K562 (cell line): ENCODE measurements around the gene NDRG3. TPM values are rescaled to one million over a fixed set of nuclear protein-coding genes. Genes with fewer than 3 reads are reported as not detected.

Source experiments
- ATAC-seq: fragments of 200-7000 bp; cut with Tn5 transposase; 3 replicates; pipeline ENCODE4 v1.9.1; 2020; ENCODE audit warnings: moderate library complexity
- BruUV-seq: library from RNA; stranded (reverse); fragments of 400-500 nt; replicated peaks from 2 replicates; lab custom pipeline; 2021; lab: Mats Ljungman, UMichigan
- CTCF ChIA-PET: fragments of 300-600 bp; formaldehyde crosslinking; extraction: SDS; loops from one replicate; lab custom pipeline; 2021; ENCODE audit warnings: low intra/inter-chr PET ratio; lab: Yijun Ruan, JAX
- POLR2A ChIA-PET: fragments of 300-600, 350-650 bp; sonication (Branson Sonifier 250); formaldehyde crosslinking; extraction: SDS; loops from one replicate; lab custom pipeline; 2021; ENCODE audit warnings: antibody characterized with exemption, inconsistent platforms; lab: Yijun Ruan, JAX
- DNase-seq, 4 experiments: peaks; one replicate each; pipeline versions ENCODE4 v3.0.0 to v3.0.0-alpha.2; 2011 to 2018; ENCODE audit warnings: low spot score in 3 of 4, mixed read lengths in 3 of 4; ENCODE audit errors: extremely low read depth in 1 of 4
- FAIRE-seq: peaks from 2 replicates; lab custom pipeline; 2011; peaks lifted over from hg19 to GRCh38; lab: Jason Lieb, UNC
- H2AFZ ChIP-seq: 2 replicates; pipeline ENCODE4 v1.6.0; 2011; ENCODE audit warnings: low read depth, low read length, control low read depth, inconsistent platforms
- H3K27ac ChIP-seq: fragments of 200-600 bp; 3 replicates; pipeline ENCODE4 v1.8.0; 2011; ENCODE audit warnings: low read depth, mild to moderate bottlenecking, control low read depth, inconsistent platforms, low read length, moderate library complexity, mixed read lengths; ENCODE audit errors: extremely low read depth
- H3K27me3 ChIP-seq, 2 experiments: fragments of 300-600 bp in 1 of 2; 2 replicates in 1 of 2; 3 replicates in 1 of 2; pipeline versions ENCODE4 v1.6.0 to v1.8.0; 2011; ENCODE audit warnings: inconsistent platforms in 2 of 2, low read length in 2 of 2, mild to moderate bottlenecking in 1 of 2, mixed read lengths in 1 of 2, moderate library complexity in 1 of 2; ENCODE audit not compliant: control insufficient read depth in 2 of 2, insufficient read depth in 2 of 2
- H3K36me3 ChIP-seq: fragments of 300-600 bp; 3 replicates; pipeline ENCODE4 v1.8.0; 2011; ENCODE audit warnings: mild to moderate bottlenecking, low read length, inconsistent platforms; ENCODE audit not compliant: control insufficient read depth, insufficient read depth
- H3K4me1 ChIP-seq, 2 experiments: fragments of 200-600 bp in 1 of 2; replicated peaks in 1 of 2; 2 replicates in 1 of 2; 3 replicates in 1 of 2; pipeline versions ENCODE4 v1.5.1 to v1.8.0; 2011; ENCODE audit warnings: inconsistent platforms in 2 of 2, low read length in 2 of 2, mild to moderate bottlenecking in 1 of 2, mixed read lengths in 1 of 2, moderate library complexity in 1 of 2; ENCODE audit not compliant: control insufficient read depth in 2 of 2, insufficient read depth in 2 of 2
- H3K4me2 ChIP-seq: 2 replicates; pipeline ENCODE4 v1.6.1; 2011; ENCODE audit warnings: low read length, control low read depth, inconsistent platforms, mixed read lengths; ENCODE audit not compliant: insufficient read depth
- H3K4me3 ChIP-seq: fragments of 200-600 bp; sonication (generic), shearing (Covaris generic); 2 replicates; pipeline ENCODE4 v1.5.1; 2016; ENCODE audit warnings: control low read depth, inconsistent platforms
- H3K79me2 ChIP-seq: fragments of 200-600 bp; 3 replicates; pipeline ENCODE4 v1.8.0; 2011; ENCODE audit warnings: low read length, inconsistent platforms; ENCODE audit not compliant: control insufficient read depth, insufficient read depth
- H3K9ac ChIP-seq, 2 experiments: 2 replicates each; pipeline versions ENCODE4 v1.6.0 to v1.6.1; 2011; ENCODE audit warnings: low read depth in 2 of 2, low read length in 2 of 2, control low read depth in 1 of 2, inconsistent platforms in 1 of 2, mild to moderate bottlenecking in 1 of 2, mixed read lengths in 1 of 2; ENCODE audit not compliant: insufficient read depth in 1 of 2
- H3K9me1 ChIP-seq: one replicate; pipeline ENCODE4 v1.6.0; 2011; ENCODE audit warnings: inconsistent platforms, mild to moderate bottlenecking, low read length, moderate library complexity; ENCODE audit not compliant: control insufficient read depth, insufficient read depth
- H3K9me3 ChIP-seq: replicated peaks from 2 replicates; pipeline ENCODE4 v1.5.1; 2011; ENCODE audit warnings: low read depth, low read length, inconsistent platforms; ENCODE audit not compliant: control insufficient read depth, insufficient read depth
- H4K20me1 ChIP-seq: replicated peaks from 2 replicates; pipeline ENCODE4 v1.6.1; 2011; ENCODE audit warnings: low read length, inconsistent platforms, mixed read lengths; ENCODE audit not compliant: control insufficient read depth, insufficient read depth
- C11orf30 ChIP-seq: fragments of 450-650 bp; IDR thresholded peaks from 2 replicates; pipeline ENCODE4 v1.6.1; 2016; ENCODE audit warnings: low read depth, mild to moderate bottlenecking
- CBFA2T3 ChIP-seq: fragments of 450-650 bp; IDR thresholded peaks from 2 replicates; pipeline ENCODE4 v1.6.1; 2017
- CBFB ChIP-seq: sonication (generic); formaldehyde crosslinking; IDR thresholded peaks from 2 replicates; pipeline ENCODE4 v1.4.0; 2020; ENCODE audit warnings: mild to moderate bottlenecking, missing genetic modification reagents
- HDAC1 ChIP-seq, 2 experiments: fragments of 450-650 bp; IDR thresholded peaks; 2 replicates each; pipeline ENCODE4 v1.6.1; 2016 to 2017; ENCODE audit warnings: inconsistent platforms in 1 of 2, mild to moderate bottlenecking in 1 of 2, moderate library complexity in 1 of 2
- HMG20A ChIP-seq: fragments of 450-650 bp; formaldehyde crosslinking; conservative IDR thresholded peaks from 2 replicates; pipeline ENCODE4 v1.4.0; 2020; ENCODE audit warnings: mild to moderate bottlenecking, mixed read lengths
- NFATC3 ChIP-seq: fragments of 450-650 bp; IDR thresholded peaks from 2 replicates; pipeline ENCODE4 v1.6.1; 2017; ENCODE audit warnings: mild to moderate bottlenecking
- NFE2 ChIP-seq: IDR thresholded peaks from 2 replicates; pipeline ENCODE4 v1.6.1; 2014; ENCODE audit warnings: antibody characterized with exemption, low read depth
- POLR3A ChIP-seq: IDR thresholded peaks from 2 replicates; pipeline ENCODE4 v1.6.1; 2011; ENCODE audit warnings: borderline replicate concordance, mild to moderate bottlenecking, moderate library complexity; ENCODE audit not compliant: insufficient read length, insufficient read depth; ENCODE audit errors: extremely low read depth
- RBM17 ChIP-seq: fragments of 200-400 bp; formaldehyde crosslinking; IDR thresholded peaks from 2 replicates; pipeline ENCODE4 v1.6.1; 2017; ENCODE audit warnings: low read depth, mild to moderate bottlenecking, low read length, borderline replicate concordance
- RFX5 ChIP-seq: IDR thresholded peaks from 2 replicates; pipeline ENCODE4 v1.6.1; 2011; ENCODE audit warnings: low read depth, mild to moderate bottlenecking, improper control_type of control experiment, low read length
- TAF7 ChIP-seq: fragments of 450-650 bp; IDR thresholded peaks from 2 replicates; pipeline ENCODE4 v1.6.1; 2016; ENCODE audit warnings: missing genetic modification characterization, missing compliant biosample characterization
- XRCC4 ChIP-seq: IDR thresholded peaks from one replicate; pipeline ENCODE4 v1.6.1; 2011; ENCODE audit not compliant: insufficient read depth, insufficient read length; ENCODE audit errors: extremely low read depth
- ZBTB8A ChIP-seq: fragments of 450-650 bp; IDR thresholded peaks from 2 replicates; pipeline ENCODE4 v1.6.1; 2018; ENCODE audit warnings: mild to moderate bottlenecking, moderate library complexity; ENCODE audit not compliant: partially characterized antibody
- ZKSCAN3 ChIP-seq: fragments of 250-450 bp; sonication (Bioruptor Pico); IDR thresholded peaks from 2 replicates; pipeline ENCODE4 v1.4.0; 2020
- ZNF224 ChIP-seq: sonication (generic); formaldehyde crosslinking; IDR thresholded peaks from 2 replicates; pipeline ENCODE4 v1.8.0; 2022; ENCODE audit warnings: mild to moderate bottlenecking, missing genetic modification reagents
- ZNF76 ChIP-seq: fragments of 250-450 bp; sonication (Bioruptor Pico); IDR thresholded peaks from 2 replicates; pipeline ENCODE4 v1.4.0; 2020; ENCODE audit warnings: mild to moderate bottlenecking, moderate library complexity, borderline replicate concordance
- ZNF77 ChIP-seq: fragments of 250-450 bp; sonication (Bioruptor Pico); IDR thresholded peaks from 2 replicates; pipeline ENCODE4 v1.5.0; 2020
- WGBS: fragments of 100-300 bp; shearing (Covaris generic); methylation state at CpG from one replicate; pipeline ENCODE4 v1.1.6; 2016; ENCODE audit warnings: low coverage, mixed read lengths; ENCODE audit not compliant: insufficient coverage; ENCODE audit errors: missing lambda C conversion rate; 5-methylcytosine and 5-hydroxymethylcytosine counted together
- in situ Hi-C: fragments of 300-500 bp; cut with MboI; formaldehyde crosslinking; loops from 4 replicates; pipeline ENCODE4 v1.15.0; 2018; ENCODE audit warnings: inconsistent platforms, mixed read lengths
- intact Hi-C: fragments of 100-400 bp; cut with micrococcal nuclease; formaldehyde crosslinking; loops from 2 replicates; pipeline ENCODE4 v1.14.2; 2022
- polyA plus RNA-seq, 8 experiments: library from polyadenylated mRNA; depleted of rRNA in 4 of 8; stranded (reverse) in 5 of 8; unstranded in 3 of 8; fragments of >200 nt; fragmentation: Nextera tagmentation in 2 of 8; fragmentation: Illumina TruSeq in 1 of 8; extraction: Ambion mirVana in 2 of 8; extraction: Trizol in 1 of 8; gene quantifications; 2 replicates each; pipeline versions ENCODE4 v1.2.1 to v1.2.3, GENCODE V29; 2011 to 2014; ENCODE audit warnings: inconsistent platforms in 1 of 8, missing spikeins in 1 of 8
- total RNA-seq, 7 experiments: library from RNA; depleted of rRNA in 6 of 7; stranded (reverse); fragments of >200 nt in 6 of 7; fragmentation: Illumina TruSeq in 2 of 7; extraction: Trizol in 2 of 7; gene quantifications; 2 replicates each; pipeline versions ENCODE4 v1.2.1 to v1.2.3, GENCODE V29; 2011 to 2021; ENCODE audit warnings: low replicate concordance in 1 of 7
- TF ChIP-seq, protein P1 (sequence below), 3 experiments: fragments of 200-800 bp in 1 of 3; sonication (Bioruptor generic) in 1 of 3; sonication (generic) in 1 of 3; formaldehyde crosslinking in 1 of 3; IDR thresholded peaks; 2 replicates each; pipeline versions ENCODE4 v1.6.1 to v1.8.0; 2016 to 2022; ENCODE audit warnings: mild to moderate bottlenecking in 2 of 3, missing compliant biosample characterization in 2 of 3, missing genetic modification characterization in 2 of 3, missing genetic modification reagents in 1 of 3
- TF ChIP-seq, protein P2 (sequence below), 3 experiments: fragments of 200-800 bp in 1 of 3; fragments of 250-450 bp in 1 of 3; fragments of 450-650 bp in 1 of 3; sonication (Bioruptor Pico) in 1 of 3; sonication (Bioruptor generic) in 1 of 3; formaldehyde crosslinking in 1 of 3; IDR thresholded peaks; 2 replicates each; pipeline versions ENCODE4 v1.6.1 to v1.8.0; 2016 to 2022; ENCODE audit warnings: mild to moderate bottlenecking in 2 of 3, missing genetic modification characterization in 2 of 3, missing compliant biosample characterization in 1 of 3, moderate library complexity in 1 of 3

Gene NDRG3
- total and polyA plus RNA-seq, 9 of the 15 experiments (the other 6 are each of a cell fraction or from before 2014, with no cell fraction given), result 14.6 to 39.4 (median 24.4) TPM

DNA sequence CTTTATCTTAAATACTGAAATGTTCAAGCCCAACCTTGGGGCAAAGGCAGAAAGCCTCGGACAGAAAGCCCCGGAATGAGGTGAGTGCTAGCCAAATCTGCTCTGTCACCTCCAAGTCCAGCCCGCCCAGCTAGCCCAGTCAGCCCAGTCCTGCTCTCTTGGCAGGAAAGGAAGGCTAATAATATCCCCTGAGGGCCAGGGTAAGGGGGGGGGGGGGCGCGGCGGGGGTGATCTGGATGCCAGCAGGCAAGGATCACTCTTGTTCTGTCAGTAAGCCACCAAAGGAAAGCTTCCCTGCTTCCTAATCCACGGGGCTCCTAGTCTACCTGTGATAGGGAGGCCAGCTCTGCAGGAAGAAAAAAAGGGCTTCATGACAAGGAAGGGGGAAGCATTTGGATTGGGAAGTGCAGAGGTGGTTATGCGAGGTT, 1.1 kb downstream of the NDRG3 start:
- Histone ChIP-seq H3K36me3 (no peaks in the 10 kb centered on the region), H3K4me3 (peak overlapping the region; percentile 61; the same call in 1 of the 2 replicates), H3K9me3 (no peaks in the 10 kb centered on the region), H3K4me1 (peaks cover 15 to 23% of the 10 kb centered on the region in 2 experiments), H3K27ac (peak overlapping the region; percentile 23; the same call in 1 of the 3 replicates), H4K20me1 (0 out of 2 replicates have a peak, but pooled peaks cover 2% of the 10 kb centered on the region), H3K27me3 (no peaks in the 10 kb centered on the region), H3K4me2 (peak overlapping the region; percentile 86), H3K79me2 (peaks cover 11% of the 10 kb centered on the region; the same call in 1 of the 3 replicates), H2AFZ (peak overlapping the region; percentile 85), H3K9ac (peak overlapping the region; percentile 40 to 95; a peak in 2 of 4 replicates), H3K9me1 (no peaks in the 10 kb centered on the region)
- WGBS, result 10% methylated on average over 5 of the region's 8 CpGs
- no TSS peak for BruUV-seq
- no peak for FAIRE-seq
- in situ Hi-C loops, result no loop called here
- intact Hi-C loops, result loop anchor here (10.0 kb wide), 1 partner anchor 130 kb away; no protein-coding TSS in a partner anchor
- DNase-seq, result peak; percentile 24 to 45 (median 34)
- ChIA-PET CTCF (interaction anchor here (0.5 kb wide), 1 partner anchor 171 kb away, joined by 3 read pairs; the partner anchor contains the start of gene TGIF2), POLR2A (interaction anchor here (0.6 to 3.2 kb wide), 8 partner anchors 9 to 347 kb away, joined by 3 to 18 read pairs (median 4); partner anchors contain the start of gene DSN1)
- ATAC-seq, result peak; percentile 61
- TF ChIP-seq, protein P1, sequence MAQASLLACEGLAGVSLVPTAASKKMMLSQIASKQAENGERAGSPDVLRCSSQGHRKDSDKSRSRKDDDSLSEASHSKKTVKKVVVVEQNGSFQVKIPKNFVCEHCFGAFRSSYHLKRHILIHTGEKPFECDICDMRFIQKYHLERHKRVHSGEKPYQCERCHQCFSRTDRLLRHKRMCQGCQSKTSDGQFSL (CRISPR knock-in tag; IDR thresholded peaks at IDR 0.05), result no peak
- TF ChIP-seq, protein P1 (tag; IDR thresholded peaks at IDR 0.05), result peak in 1 of 2 experiments; percentile 17; a peak in 1 of 4 replicates
- no peak for TF ChIP-seq ZKSCAN3 (CRISPR knock-in tag)
- peak; percentile 33; the same call in 1 of the 2 replicates for TF ChIP-seq C11orf30
- peak; percentile 46; the same call in 1 of the 2 replicates for TF ChIP-seq NFE2
- TF ChIP-seq NFATC3, result no peak
- no peak for TF ChIP-seq HDAC1 (IDR thresholded peaks at IDR 0.05)
- no peak for TF ChIP-seq TAF7 (tag)
- TF ChIP-seq, protein P2, sequence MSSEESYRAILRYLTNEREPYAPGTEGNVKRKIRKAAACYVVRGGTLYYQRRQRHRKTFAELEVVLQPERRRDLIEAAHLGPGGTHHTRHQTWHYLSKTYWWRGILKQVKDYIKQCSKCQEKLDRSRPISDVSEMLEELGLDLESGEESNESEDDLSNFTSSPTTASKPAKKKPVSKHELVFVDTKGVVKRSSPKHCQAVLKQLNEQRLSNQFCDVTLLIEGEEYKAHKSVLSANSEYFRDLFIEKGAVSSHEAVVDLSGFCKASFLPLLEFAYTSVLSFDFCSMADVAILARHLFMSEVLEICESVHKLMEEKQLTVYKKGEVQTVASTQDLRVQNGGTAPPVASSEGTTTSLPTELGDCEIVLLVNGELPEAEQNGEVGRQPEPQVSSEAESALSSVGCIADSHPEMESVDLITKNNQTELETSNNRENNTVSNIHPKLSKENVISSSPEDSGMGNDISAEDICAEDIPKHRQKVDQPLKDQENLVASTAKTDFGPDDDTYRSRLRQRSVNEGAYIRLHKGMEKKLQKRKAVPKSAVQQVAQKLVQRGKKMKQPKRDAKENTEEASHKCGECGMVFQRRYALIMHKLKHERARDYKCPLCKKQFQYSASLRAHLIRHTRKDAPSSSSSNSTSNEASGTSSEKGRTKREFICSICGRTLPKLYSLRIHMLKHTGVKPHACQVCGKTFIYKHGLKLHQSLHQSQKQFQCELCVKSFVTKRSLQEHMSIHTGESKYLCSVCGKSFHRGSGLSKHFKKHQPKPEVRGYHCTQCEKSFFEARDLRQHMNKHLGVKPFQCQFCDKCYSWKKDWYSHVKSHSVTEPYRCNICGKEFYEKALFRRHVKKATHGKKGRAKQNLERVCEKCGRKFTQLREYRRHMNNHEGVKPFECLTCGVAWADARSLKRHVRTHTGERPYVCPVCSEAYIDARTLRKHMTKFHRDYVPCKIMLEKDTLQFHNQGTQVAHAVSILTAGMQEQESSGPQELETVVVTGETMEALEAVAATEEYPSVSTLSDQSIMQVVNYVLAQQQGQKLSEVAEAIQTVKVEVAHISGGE (CRISPR knock-in tag; IDR thresholded peaks at IDR 0.05), result no peak
- no peak for TF ChIP-seq CBFB (CRISPR knock-in tag)
- TF ChIP-seq XRCC4, result no peak
- no peak for TF ChIP-seq RFX5
- TF ChIP-seq ZNF76 (CRISPR knock-in tag), result no peak
- TF ChIP-seq ZNF224 (CRISPR knock-in tag), result no peak
- no peak for TF ChIP-seq ZBTB8A
- TF ChIP-seq HMG20A (CRISPR knock-in tag), result no peak
- TF ChIP-seq CBFA2T3, result no peak
- no peak for TF ChIP-seq POLR3A
- TF ChIP-seq RBM17, result no peak
- no peak for TF ChIP-seq ZNF77
